WTC11 (cell line): ENCODE results near the gene AMIGO1. TPM values are rescaled to one million over a fixed set of nuclear protein-coding genes. Genes with fewer than 3 reads are reported as not detected.

Experiments used
- ATAC-seq: fragments of 200-7000 bp; cut with Tn5 transposase; 2 replicates; pipeline ENCODE4 v1.10.0; 2021; ENCODE audit warnings: mild to moderate bottlenecking, moderate library complexity
- CTCF ChIA-PET: fragments of 300-600 bp; sonication (Branson Sonifier 250); formaldehyde crosslinking; loops from one replicate; lab custom pipeline; 2021; ENCODE audit warnings: antibody characterized with exemption; lab: Charles Lee
- POLR2A ChIA-PET: fragments of 350-600 bp; sonication (Branson Sonifier 250); formaldehyde crosslinking; loops from one replicate; lab custom pipeline; 2021; ENCODE audit warnings: antibody characterized with exemption; lab: Charles Lee
- DNase-seq: peaks from one replicate; pipeline ENCODE4 v3.0.0; 2021; ENCODE audit warnings: low spot score
- H3K27ac Mint-ChIP-seq: 2 replicates; pipeline ENCODE4 v1.8.0; 2021; ENCODE audit warnings: mixed read lengths
- H3K27me3 Mint-ChIP-seq: 2 replicates; pipeline ENCODE4 v1.8.0; 2021; ENCODE audit warnings: low read depth, mild to moderate bottlenecking, moderate library complexity, mixed read lengths
- H3K36me3 Mint-ChIP-seq: 2 replicates; pipeline ENCODE4 v1.8.0; 2021; ENCODE audit warnings: mixed read lengths
- H3K4me1 Mint-ChIP-seq: 2 replicates; pipeline ENCODE4 v1.8.0; 2022; ENCODE audit warnings: mixed read lengths
- H3K4me3 Mint-ChIP-seq: 2 replicates; pipeline ENCODE4 v1.8.0; 2021; ENCODE audit warnings: mild to moderate bottlenecking, moderate library complexity, mixed read lengths
- H3K9me3 Mint-ChIP-seq: 2 replicates; pipeline ENCODE4 v1.8.0; 2021; ENCODE audit warnings: mixed read lengths
- AFF4 ChIP-seq: sonication (generic); formaldehyde crosslinking; IDR thresholded peaks from 2 replicates; pipeline ENCODE4 v1.8.1; 2023; ENCODE audit warnings: mild to moderate bottlenecking, missing genetic modification reagents, borderline replicate concordance
- CDX4 ChIP-seq: fragments of 250-450 bp; sonication (Bioruptor Pico); IDR thresholded peaks from 2 replicates; pipeline ENCODE4 v1.9.0; 2021; ENCODE audit warnings: moderate library complexity, mild to moderate bottlenecking, inconsistent platforms, borderline replicate concordance
- E2F1 ChIP-seq: sonication (generic); formaldehyde crosslinking; IDR thresholded peaks from 2 replicates; pipeline ENCODE4 v1.8.0; 2022; ENCODE audit warnings: mild to moderate bottlenecking, missing genetic modification reagents
- ETV6 ChIP-seq: sonication (generic); formaldehyde crosslinking; IDR thresholded peaks from 2 replicates; pipeline ENCODE4 v1.8.1; 2022; ENCODE audit warnings: mild to moderate bottlenecking, missing genetic modification reagents
- FOXK1 ChIP-seq: sonication (generic); formaldehyde crosslinking; IDR thresholded peaks from 2 replicates; pipeline ENCODE4 v1.8.0; 2022; ENCODE audit warnings: mild to moderate bottlenecking, moderate library complexity, missing genetic modification reagents
- FOXP1 ChIP-seq: sonication (generic); formaldehyde crosslinking; IDR thresholded peaks from 2 replicates; pipeline ENCODE4 v1.8.0; 2022; ENCODE audit warnings: missing genetic modification reagents, mild to moderate bottlenecking, moderate library complexity, borderline replicate concordance
- GABPB1 ChIP-seq: sonication (generic); formaldehyde crosslinking; IDR thresholded peaks from 2 replicates; pipeline ENCODE4 v1.8.1; 2023; ENCODE audit warnings: mild to moderate bottlenecking, missing genetic modification reagents
- GTF2I ChIP-seq: fragments of 250-450 bp; sonication (Bioruptor Pico); conservative IDR thresholded peaks from 2 replicates; pipeline ENCODE4 v1.4.0; 2021; ENCODE audit warnings: mild to moderate bottlenecking
- IRF1 ChIP-seq: sonication (generic); formaldehyde crosslinking; IDR thresholded peaks from 2 replicates; pipeline ENCODE4 v1.8.0; 2023; ENCODE audit warnings: missing genetic modification reagents
- JUN ChIP-seq: sonication (generic); formaldehyde crosslinking; IDR thresholded peaks from 2 replicates; pipeline ENCODE4 v1.8.0; 2023; ENCODE audit warnings: mild to moderate bottlenecking, missing genetic modification reagents
- MYBL2 ChIP-seq: sonication (generic); formaldehyde crosslinking; IDR thresholded peaks from 2 replicates; pipeline ENCODE4 v1.8.1; 2023; ENCODE audit warnings: mild to moderate bottlenecking, moderate library complexity, missing genetic modification reagents
- NFATC4 ChIP-seq: fragments of 250-450 bp; sonication (Bioruptor Pico); IDR thresholded peaks from 2 replicates; pipeline ENCODE4 v1.9.0; 2021; ENCODE audit warnings: mild to moderate bottlenecking
- NR1H2 ChIP-seq: sonication (generic); formaldehyde crosslinking; IDR thresholded peaks from 2 replicates; pipeline ENCODE4 v1.9.0; 2021; ENCODE audit warnings: mild to moderate bottlenecking, moderate library complexity, missing genetic modification reagents
- SOX15 ChIP-seq: fragments of 250-450 bp; sonication (Bioruptor Pico); IDR thresholded peaks from 2 replicates; pipeline ENCODE4 v1.9.0; 2021; ENCODE audit warnings: mild to moderate bottlenecking
- SP1 ChIP-seq: sonication (generic); formaldehyde crosslinking; conservative IDR thresholded peaks from 2 replicates; pipeline ENCODE4 v1.8.1; 2022; ENCODE audit warnings: missing genetic modification reagents
- TCF7 ChIP-seq: sonication (generic); formaldehyde crosslinking; IDR thresholded peaks from 2 replicates; pipeline ENCODE4 v1.8.0; 2022; ENCODE audit warnings: mild to moderate bottlenecking, low read depth, missing genetic modification reagents, moderate library complexity
- TP53 ChIP-seq: sonication (generic); formaldehyde crosslinking; IDR thresholded peaks from 2 replicates; pipeline ENCODE4 v1.8.1; 2023; ENCODE audit warnings: mild to moderate bottlenecking, missing genetic modification reagents
- ZMAT4 ChIP-seq: fragments of 250-450 bp; sonication (Bioruptor Pico); IDR thresholded peaks from 2 replicates; pipeline ENCODE4 v1.9.0; 2021; ENCODE audit warnings: mild to moderate bottlenecking
- ZNF317 ChIP-seq: sonication (generic); formaldehyde crosslinking; IDR thresholded peaks from 2 replicates; pipeline ENCODE4 v1.8.1; 2023; ENCODE audit warnings: low read depth, mild to moderate bottlenecking, moderate library complexity, missing genetic modification reagents, borderline replicate concordance
- ZNF423 ChIP-seq: fragments of 250-450 bp; sonication (Bioruptor Pico); IDR thresholded peaks from 2 replicates; pipeline ENCODE4 v2.1.2; 2022; ENCODE audit warnings: mild to moderate bottlenecking, moderate library complexity
- ZNF671 ChIP-seq: fragments of 250-450 bp; sonication (Bioruptor Pico); IDR thresholded peaks from 2 replicates; pipeline ENCODE4 v1.8.0; 2021; ENCODE audit warnings: mild to moderate bottlenecking
- total RNA-seq: library from RNA; stranded (reverse); gene quantifications from 3 replicates; pipeline ENCODE4 v1.2.3, GENCODE V29; 2021

Gene AMIGO1
- total RNA-seq, 1 experiment from 2014 or later: 2.4 TPM

GRCh38 chr1:109508001-109508872, 1.3 kb downstream of the AMIGO1 start:
- POLR2A ChIA-PET: no interaction called here
- peaks cover 16% of the 10 kb centered on the region for H3K4me1 Mint-ChIP-seq

GRCh38 chr1:109504974-109505373, 4.6 kb downstream of the AMIGO1 start:
- H3K9me3 Mint-ChIP-seq: no peaks in the 10 kb centered on the region
- POLR2A ChIA-PET: no interaction called here
- no peaks in the 10 kb centered on the region for H3K36me3 Mint-ChIP-seq
- no peak for ATAC-seq
- TF ChIP-seq ZNF317 (no peak), ZNF423 (CRISPR knock-in tag) (no peak), SOX15 (CRISPR knock-in tag) (no peak), TP53 (CRISPR knock-in tag) (no peak), ZNF671 (CRISPR knock-in tag) (no peak), GABPB1 (no peak), SP1 (CRISPR knock-in tag) (no peak), NR1H2 (no peak), NFATC4 (CRISPR knock-in tag) (no peak), AFF4 (CRISPR knock-in tag) (no peak), ETV6 (CRISPR knock-in tag) (no peak), MYBL2 (CRISPR knock-in tag) (no peak), TCF7 (CRISPR knock-in tag) (no peak), GTF2I (CRISPR knock-in tag) (no peak), FOXP1 (no peak)
- CTCF ChIA-PET: interaction anchor here (1.0 to 7.6 kb wide), 5 partner anchors 7 to 26 kb away, joined by 3 to 128 read pairs (median 9); partner anchors contain the start of gene CYB561D1
- H3K27ac Mint-ChIP-seq: no peak overlapping the region
- no peak overlapping the region for H3K4me3 Mint-ChIP-seq
- DNase-seq: no peak
- peaks cover 13% of the 10 kb centered on the region for H3K4me1 Mint-ChIP-seq
- peaks cover 29% of the 10 kb centered on the region for H3K27me3 Mint-ChIP-seq

More at GRCh38 chr1:109508001-109508872, 1.3 kb downstream of the AMIGO1 start:
- H3K4me3 Mint-ChIP-seq: peak overlapping the region; percentile 84
- CTCF ChIA-PET: interaction anchor here (1.3 to 7.6 kb wide), 5 partner anchors 10 to 123 kb away, joined by 8 to 128 read pairs (median 45); partner anchors contain the start of gene CYB561D1
- H3K27ac Mint-ChIP-seq: no peak overlapping the region
- peaks cover 54% of the 10 kb centered on the region for H3K27me3 Mint-ChIP-seq
- no peaks in the 10 kb centered on the region for H3K9me3 Mint-ChIP-seq
- TF ChIP-seq SOX15 (CRISPR knock-in tag) (no peak), GTF2I (CRISPR knock-in tag) (no peak)
- no peak for ATAC-seq
- no peak for DNase-seq
- H3K36me3 Mint-ChIP-seq: no peaks in the 10 kb centered on the region

- Mint-ChIP-seq H3K36me3 (no peaks in the 10 kb centered on the region), H3K27me3 (peaks cover 23% of the 10 kb centered on the region), H3K4me1 (peaks cover 18% of the 10 kb centered on the region), H3K27ac (no peak overlapping the region), H3K9me3 (no peaks in the 10 kb centered on the region), H3K4me3 (no peak overlapping the region)
- ChIA-PET POLR2A (no interaction called here), CTCF (interaction anchor here (1.1 to 7.6 kb wide), 5 partner anchors 10 to 126 kb away, joined by 3 to 128 read pairs (median 9); partner anchors contain the start of gene CYB561D1)
- ATAC-seq (no peak), DNase-seq (no peak)
- TF ChIP-seq NFATC4 (CRISPR knock-in tag): no peak
- no peak for TF ChIP-seq E2F1 (CRISPR knock-in tag)
- TF ChIP-seq IRF1 (CRISPR knock-in tag): no peak
- TF ChIP-seq ZMAT4 (CRISPR knock-in tag): no peak
- TF ChIP-seq CDX4 (CRISPR knock-in tag): no peak
- no peak for TF ChIP-seq FOXK1
- no peak for TF ChIP-seq JUN (CRISPR knock-in tag)
Measured at GRCh38 chr1:109503935-109504334, 5.6 kb downstream of the AMIGO1 start.
